Stimulated activated naive B cell treated with anti-CD40 and anti-IgM and Interleukin-4, amounts not matched to agents 10 μg/mL and 1 μg/mL and 100 μg/mL, for 72 hours (primary cell): ENCODE results near the gene MUS81.
A peak's percentile ranks its signal among the peaks of the same experiment; 100 is the strongest.

Source experiments
- ATAC-seq, 2 donors: fragments of 150-1000 bp; cut with Tn5 transposase; replicated peaks; 2 replicates each; pipeline ENCODE4 v1.10.0; 2021; ENCODE audit warnings: moderate library complexity in 1 of 2
- DNase-seq: peaks from one replicate; pipeline ENCODE4 v3.0.0; 2021
- H3K27ac Mint-ChIP-seq: one replicate; pipeline ENCODE4 v1.8.0; 2022; ENCODE audit warnings: mild to moderate bottlenecking, mixed read lengths
- H3K27me3 Mint-ChIP-seq, 2 donors: one replicate each; pipeline ENCODE4 v1.8.0; 2022; ENCODE audit warnings: mixed read lengths in 2 of 2
- H3K36me3 Mint-ChIP-seq, 2 donors: one replicate each; pipeline ENCODE4 v1.8.0; 2022; ENCODE audit warnings: mixed read lengths in 2 of 2, mild to moderate bottlenecking in 1 of 2
- H3K4me1 Mint-ChIP-seq, 2 donors: one replicate each; pipeline ENCODE4 v1.8.0; 2022; ENCODE audit warnings: mixed read lengths in 2 of 2, mild to moderate bottlenecking in 1 of 2
- H3K4me3 Mint-ChIP-seq, 2 donors: one replicate each; pipeline ENCODE4 v1.8.0; 2022; ENCODE audit warnings: mild to moderate bottlenecking in 2 of 2, mixed read lengths in 2 of 2, moderate library complexity in 1 of 2
- H3K9me3 Mint-ChIP-seq, 2 donors: one replicate each; pipeline ENCODE4 v1.8.0; 2022; ENCODE audit warnings: mixed read lengths in 2 of 2, mild to moderate bottlenecking in 1 of 2

The MUS81 gene

DNA sequence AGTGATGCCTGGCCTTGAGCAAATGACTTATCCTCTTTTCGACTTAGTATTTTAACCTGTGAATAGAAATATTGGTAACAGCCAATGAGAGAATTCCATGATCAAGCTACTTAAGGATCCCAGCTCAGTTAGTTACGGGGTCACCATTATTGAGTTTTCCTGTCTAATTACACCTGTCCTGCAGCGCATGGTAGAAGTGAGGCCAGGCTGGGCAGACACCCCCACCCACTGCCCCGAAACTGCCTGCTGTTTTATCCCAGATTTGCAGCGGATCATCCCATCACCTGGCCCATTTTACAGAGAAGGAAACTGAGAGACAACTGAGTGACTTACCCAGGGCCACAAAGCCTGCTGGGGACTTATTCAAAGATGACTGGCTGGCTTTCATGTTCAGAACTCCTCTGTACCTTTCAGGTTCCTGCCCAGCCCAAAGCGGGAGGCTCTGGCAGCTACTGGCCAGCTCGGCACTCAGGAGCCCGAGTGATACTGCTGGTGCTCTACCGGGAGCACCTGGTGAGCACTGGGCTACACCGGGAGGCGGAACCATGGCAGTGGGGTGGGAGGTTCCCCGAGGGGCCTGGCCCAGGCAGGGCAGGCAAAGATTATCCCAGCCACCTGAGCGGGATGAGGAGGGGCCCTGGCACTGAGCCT is 1.4 kb downstream of the MUS81 start:
- peaks cover 48 to 49% of the 10 kb centered on the region in 2 donors for H3K36me3 Mint-ChIP-seq
- no peaks in the 10 kb centered on the region for H3K9me3 Mint-ChIP-seq
- peak overlapping the region; percentile 97 for H3K4me3 Mint-ChIP-seq
- H3K4me1 Mint-ChIP-seq: peaks cover 24 to 45% of the 10 kb centered on the region in 2 donors
- no peaks in the 10 kb centered on the region for H3K27me3 Mint-ChIP-seq
- H3K27ac Mint-ChIP-seq: peak overlapping the region; percentile 99
- ATAC-seq (no peak), DNase-seq (no peak)

- Mint-ChIP-seq H3K36me3 (peaks cover 48 to 49% of the 10 kb centered on the region in 2 donors), H3K9me3 (no peaks in the 10 kb centered on the region), H3K27ac (peak overlapping the region; percentile 71), H3K27me3 (no peaks in the 10 kb centered on the region), H3K4me1 (peaks cover 22 to 41% of the 10 kb centered on the region in 2 donors), H3K4me3 (peak overlapping the region in 1 of 2 donors; percentile 19)
- ATAC-seq (no peak), DNase-seq (no peak)
Measured at GRCh38 chr11:65862191-65862735, 2.0 kb downstream of the MUS81 start.

DNA sequence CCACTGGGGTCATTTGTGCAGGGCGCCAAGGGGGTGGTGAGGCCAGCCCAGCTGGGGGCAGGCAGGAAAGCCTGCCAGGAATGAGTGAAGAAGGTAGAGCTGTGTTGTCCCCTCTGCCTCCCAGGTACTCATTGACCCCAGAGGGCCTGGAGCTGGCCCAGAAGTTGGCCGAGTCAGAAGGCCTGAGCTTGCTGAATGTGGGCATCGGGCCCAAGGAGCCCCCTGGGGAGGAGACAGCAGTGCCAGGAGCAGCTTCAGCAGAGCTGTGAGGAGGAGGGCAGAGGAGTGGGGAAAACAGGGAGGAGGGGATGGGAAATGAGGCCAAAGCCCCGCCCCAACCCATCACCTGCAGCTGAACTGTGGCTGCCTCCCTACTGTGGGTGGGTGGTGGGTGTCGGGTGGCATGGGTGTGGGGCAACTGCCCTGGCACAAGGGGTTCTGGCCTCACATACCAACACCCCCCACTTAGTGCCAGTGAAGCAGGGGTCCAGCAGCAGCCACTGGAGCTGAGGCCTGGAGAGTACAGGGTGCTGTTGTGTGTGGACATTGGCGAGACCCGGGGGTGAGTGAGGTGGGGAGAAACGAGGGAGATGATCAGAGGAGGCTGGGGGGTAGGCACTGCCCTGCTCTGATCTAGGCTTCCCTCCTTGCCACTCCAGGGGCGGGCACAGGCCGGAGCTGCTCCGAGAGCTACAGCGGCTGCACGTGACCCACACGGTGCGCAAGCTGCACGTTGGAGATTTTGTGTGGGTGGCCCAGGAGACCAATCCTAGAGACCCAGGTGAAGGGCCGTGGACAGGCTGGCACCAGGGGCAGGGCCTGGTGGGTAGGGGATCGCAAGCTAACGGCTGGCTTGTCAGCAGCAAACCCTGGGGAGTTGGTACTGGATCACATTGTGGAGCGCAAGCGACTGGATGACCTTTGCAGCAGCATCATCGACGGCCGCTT is 3.0 kb downstream of the MUS81 start:
- no peak for DNase-seq
- no peaks in the 10 kb centered on the region for H3K27me3 Mint-ChIP-seq

DNA sequence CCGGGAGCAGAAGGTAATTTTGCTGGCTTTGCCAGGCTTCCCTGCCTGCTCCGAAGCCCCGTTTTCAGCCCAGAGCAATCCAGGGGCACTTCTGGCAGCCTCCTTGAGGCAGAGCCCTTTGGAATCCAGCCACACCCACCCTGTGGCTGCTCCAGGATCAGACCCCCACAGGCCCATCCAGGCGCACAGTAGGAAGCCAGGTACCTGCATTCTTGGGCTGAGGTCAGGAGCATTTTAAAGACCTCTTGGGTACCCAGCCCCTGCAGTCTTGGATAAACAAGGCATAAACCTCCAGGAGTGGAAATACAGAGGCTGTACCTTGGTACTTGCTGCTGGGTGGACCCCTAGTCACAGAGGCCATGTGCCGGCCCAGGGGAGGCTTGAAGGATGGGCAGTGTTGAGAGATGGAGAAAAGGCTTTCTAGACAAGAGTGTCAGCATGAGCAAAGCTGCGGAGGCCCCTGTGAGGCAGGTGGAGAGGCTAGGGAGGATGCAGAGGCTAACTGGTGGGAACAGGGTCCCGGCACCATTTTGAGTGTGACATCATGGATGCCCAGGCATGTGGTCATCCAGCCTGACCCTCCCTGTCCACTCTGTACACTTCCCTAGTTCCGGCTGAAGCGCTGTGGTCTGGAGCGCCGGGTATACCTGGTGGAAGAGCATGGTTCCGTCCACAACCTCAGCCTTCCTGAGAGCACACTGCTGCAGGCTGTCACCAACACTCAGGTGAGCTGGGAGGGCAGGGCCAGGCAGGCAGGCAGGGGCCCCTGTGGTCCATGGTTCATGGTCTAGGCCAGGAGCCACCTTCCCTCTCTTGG is 3.9 kb downstream of the MUS81 start:
- H3K4me3 Mint-ChIP-seq: no peak overlapping the region

More for the DNA sequence above, 3.0 kb downstream of the MUS81 start:
- no peak for ATAC-seq
- Mint-ChIP-seq H3K36me3 (peaks cover 54 to 55% of the 10 kb centered on the region in 2 donors), H3K4me1 (peaks cover 22 to 37% of the 10 kb centered on the region in 2 donors), H3K4me3 (peak overlapping the region in 1 of 2 donors; percentile 9), H3K27ac (peak overlapping the region; percentile 71), H3K9me3 (no peaks in the 10 kb centered on the region)

GRCh38 chr11:65864706-65865471 is 4.7 kb downstream of the MUS81 start:
- Mint-ChIP-seq H3K9me3 (no peaks in the 10 kb centered on the region), H3K4me3 (no peak overlapping the region), H3K4me1 (peaks cover 22 to 29% of the 10 kb centered on the region in 2 donors)

More for the DNA sequence above, 3.9 kb downstream of the MUS81 start:
- Mint-ChIP-seq H3K4me1 (peaks cover 20 to 33% of the 10 kb centered on the region in 2 donors), H3K27me3 (no peaks in the 10 kb centered on the region), H3K27ac (peak overlapping the region; percentile 76), H3K9me3 (no peaks in the 10 kb centered on the region), H3K36me3 (peaks cover 55 to 60% of the 10 kb centered on the region in 2 donors)
- no peak for ATAC-seq
- no peak for DNase-seq

DNA sequence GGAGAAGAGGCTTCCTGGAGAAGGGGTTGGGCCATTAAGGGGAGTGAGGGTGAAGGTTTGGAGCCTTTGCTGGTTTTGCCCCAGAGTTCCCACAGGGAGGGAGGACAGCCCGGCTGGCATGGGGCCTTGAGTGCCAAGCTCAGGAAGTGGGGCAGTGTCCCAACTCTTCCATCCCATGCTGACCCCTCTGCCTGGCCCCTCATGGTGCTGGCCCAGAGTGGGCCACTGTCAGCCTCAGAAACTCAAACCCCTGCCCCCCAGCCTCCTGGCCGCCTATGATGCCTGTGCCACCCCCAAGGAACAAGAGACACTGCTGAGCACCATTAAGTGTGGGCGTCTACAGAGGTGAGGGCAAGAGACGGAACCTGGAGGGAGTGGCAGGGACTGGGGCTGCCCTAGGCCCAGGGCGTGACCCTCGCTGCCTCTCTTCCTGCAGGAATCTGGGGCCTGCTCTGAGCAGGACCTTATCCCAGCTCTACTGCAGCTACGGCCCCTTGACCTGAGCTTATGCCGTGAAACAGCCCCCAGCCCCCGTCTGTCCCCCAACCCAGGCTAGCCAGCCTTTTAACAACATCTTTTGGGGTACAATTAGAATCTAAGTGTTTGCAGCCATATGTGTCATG is 5.4 kb downstream of the MUS81 start:
- DNase-seq (no peak), ATAC-seq (no peak)
- H3K4me1 Mint-ChIP-seq: peaks cover 23 to 29% of the 10 kb centered on the region in 2 donors
- no peaks in the 10 kb centered on the region for H3K9me3 Mint-ChIP-seq
- H3K36me3 Mint-ChIP-seq: peaks cover 52 to 53% of the 10 kb centered on the region in 2 donors
- no peak overlapping the region for H3K27ac Mint-ChIP-seq
- H3K27me3 Mint-ChIP-seq: no peaks in the 10 kb centered on the region
- H3K4me3 Mint-ChIP-seq: no peak overlapping the region

More at GRCh38 chr11:65864706-65865471, 4.7 kb downstream of the MUS81 start:
- no peaks in the 10 kb centered on the region for H3K27me3 Mint-ChIP-seq
- H3K36me3 Mint-ChIP-seq: peaks cover 55 to 58% of the 10 kb centered on the region in 2 donors
- DNase-seq (no peak), ATAC-seq (no peak)
- no peak overlapping the region for H3K27ac Mint-ChIP-seq

DNA sequence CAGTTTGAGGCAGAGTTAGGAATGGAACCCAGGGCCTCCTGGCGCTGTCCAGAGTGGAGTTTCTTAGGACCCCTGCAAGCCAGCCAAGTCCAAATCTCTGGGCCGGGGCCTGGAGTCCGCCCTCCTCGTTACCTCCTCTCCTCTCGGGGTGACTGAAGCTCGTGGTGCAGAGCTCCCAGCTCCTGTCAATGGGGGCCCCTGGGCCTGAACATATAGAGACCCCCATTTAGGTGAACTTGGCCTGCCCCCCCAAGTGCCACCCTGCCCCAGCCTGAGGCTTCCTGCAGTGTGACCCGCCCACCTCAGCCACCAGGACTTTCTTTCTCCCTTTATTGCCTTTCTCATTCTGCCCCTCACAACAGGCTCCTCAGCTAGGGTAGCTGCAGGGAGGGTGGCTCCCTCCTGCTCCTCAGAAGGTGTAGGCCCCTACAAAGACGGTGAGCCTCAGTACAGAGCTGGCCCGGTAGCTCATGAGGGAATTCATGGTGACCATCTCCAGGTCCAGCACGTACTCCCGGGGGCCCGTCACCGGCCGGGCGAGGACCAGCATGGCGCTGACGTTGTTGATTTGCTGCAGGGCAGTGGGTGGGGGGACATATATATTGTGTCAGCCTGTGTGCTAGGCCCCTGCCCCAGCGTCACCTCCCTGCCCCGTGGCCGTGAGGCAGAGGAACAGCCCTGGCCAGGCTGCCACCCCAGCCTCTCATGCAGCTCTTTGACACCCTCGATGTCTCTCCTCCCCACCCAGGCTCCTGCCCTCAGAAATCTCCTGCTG is 6.5 kb downstream of the MUS81 start:
- Mint-ChIP-seq H3K27ac (no peak overlapping the region), H3K9me3 (no peaks in the 10 kb centered on the region), H3K4me1 (peaks cover 29 to 31% of the 10 kb centered on the region in 2 donors), H3K27me3 (no peaks in the 10 kb centered on the region), H3K36me3 (peaks cover 47 to 52% of the 10 kb centered on the region in 2 donors), H3K4me3 (no peak overlapping the region)
- ATAC-seq: no peak
- no peak for DNase-seq

- Mint-ChIP-seq H3K27me3 (no peaks in the 10 kb centered on the region), H3K27ac (no peak overlapping the region), H3K4me1 (peaks cover 25 to 30% of the 10 kb centered on the region in 2 donors), H3K4me3 (no peak overlapping the region), H3K9me3 (no peaks in the 10 kb centered on the region), H3K36me3 (peaks cover 40 to 50% of the 10 kb centered on the region in 2 donors)
- DNase-seq: no peak
- no peak for ATAC-seq
Measured at GRCh38 chr11:65867284-65868071, 7.2 kb downstream of the MUS81 start.

DNA sequence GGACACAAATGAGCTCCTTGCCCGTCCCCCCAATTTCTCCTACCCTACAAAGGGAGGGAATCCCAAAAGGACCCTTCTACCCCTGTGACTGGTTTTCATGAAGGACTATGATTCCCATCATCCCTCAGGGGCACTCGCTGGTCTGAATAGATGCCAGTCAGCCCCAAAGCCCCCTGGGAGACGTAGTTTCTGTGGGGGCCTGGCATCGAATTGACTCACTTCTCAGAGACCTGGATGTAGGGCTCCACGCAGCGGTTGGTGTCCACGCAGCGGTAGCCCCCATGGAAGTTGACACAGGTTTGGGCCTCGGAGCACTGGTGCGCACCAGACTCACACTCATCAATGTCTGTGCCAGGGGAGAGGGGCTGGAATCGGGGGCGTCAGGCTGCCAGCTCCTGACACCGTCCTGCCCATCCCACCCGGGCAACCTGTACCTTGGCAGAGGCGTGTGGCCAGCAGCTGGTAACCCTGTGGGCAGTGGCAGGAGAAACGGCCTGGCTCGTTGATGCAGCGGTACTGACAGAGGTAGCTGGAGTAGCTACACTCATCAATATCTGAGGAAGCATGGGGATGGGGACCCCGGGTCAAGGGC is 7.9 kb downstream of the MUS81 start:
- Mint-ChIP-seq H3K9me3 (no peaks in the 10 kb centered on the region), H3K27ac (peak overlapping the region; percentile 20), H3K27me3 (peaks cover 0 to 4% of the 10 kb centered on the region in 2 donors), H3K4me3 (no peak overlapping the region), H3K4me1 (peaks cover 23 to 27% of the 10 kb centered on the region in 2 donors), H3K36me3 (peaks cover 34 to 43% of the 10 kb centered on the region in 2 donors)
- DNase-seq (no peak), ATAC-seq (peak in 1 of 2 donors; percentile 30)

DNA sequence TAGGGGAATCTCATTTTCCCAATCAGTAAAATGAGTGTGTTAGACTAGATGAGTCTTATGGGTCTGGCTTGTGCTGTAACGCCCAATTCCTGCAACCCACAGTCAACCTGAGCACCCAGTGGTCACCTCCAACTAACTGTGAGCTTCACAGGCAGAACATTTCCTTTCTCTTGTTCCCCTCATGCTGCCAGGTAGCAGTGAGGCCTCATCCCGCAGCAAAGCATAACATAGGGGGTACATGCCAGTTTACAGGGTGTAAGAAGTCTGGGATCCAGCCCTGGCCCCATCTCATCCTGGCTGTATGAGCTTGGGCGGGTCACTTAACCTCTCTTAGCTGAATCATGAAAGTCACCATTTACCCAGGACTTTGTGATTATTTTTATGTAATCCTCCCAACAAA is 8.7 kb downstream of the MUS81 start:
- ATAC-seq (no peak), DNase-seq (no peak)
- no peak overlapping the region for H3K27ac Mint-ChIP-seq
- no peak overlapping the region for H3K4me3 Mint-ChIP-seq
- no peaks in the 10 kb centered on the region for H3K9me3 Mint-ChIP-seq
- peaks cover 0 to 8% of the 10 kb centered on the region in 2 donors for H3K27me3 Mint-ChIP-seq
- peaks cover 28 to 38% of the 10 kb centered on the region in 2 donors for H3K36me3 Mint-ChIP-seq
- H3K4me1 Mint-ChIP-seq: peaks cover 26 to 28% of the 10 kb centered on the region in 2 donors

GRCh38 chr11:65869643-65870306 is 9.5 kb downstream of the MUS81 start:
- Mint-ChIP-seq H3K9me3 (no peaks in the 10 kb centered on the region), H3K4me3 (no peak overlapping the region), H3K27ac (peak overlapping the region; percentile 59), H3K36me3 (peaks cover 23 to 33% of the 10 kb centered on the region in 2 donors), H3K27me3 (peaks cover 0 to 8% of the 10 kb centered on the region in 2 donors), H3K4me1 (peaks cover 27 to 28% of the 10 kb centered on the region in 2 donors)
- no peak for DNase-seq
- no peak for ATAC-seq
